Measurements from ENCODE around the gene MKNK2. TPM values are rescaled to one million over a fixed set of nuclear protein-coding genes. Genes with fewer than 3 reads are reported as not detected.

The MKNK2 gene
- total and polyA plus RNA-seq, 2 of the 13 experiments (the other 11 are each of a cell fraction or from before 2014, with no cell fraction given): 44.9 to 112 TPM

- H3K36me3 ChIP-seq (replicated peaks in 1 of 2; ENCODE audit: control insufficient read depth in 1 of 2, insufficient read depth in 2 of 2, low read length in 2 of 2): peaks cover 2 to 4% of the 10 kb centered on the region in 2 experiments; a peak in 3 of 5 replicates
Observed at GRCh38 chr19:2083174-2083854, 32.3 kb upstream of the MKNK2 start.

More at GRCh38 chr19:2083174-2083854, 32.3 kb upstream of the MKNK2 start:
- Histone ChIP-seq H3K4me1 (ENCODE audit: insufficient read depth, low read length) (peaks cover 38% of the 10 kb centered on the region), H3K9ac (ENCODE audit: insufficient read depth, low read depth, low read length) (no peak overlapping the region), H3K4me3 (replicated peaks in 1 of 3; ENCODE audit: insufficient read depth in 1 of 3, low read depth in 2 of 3, low read length in 3 of 3) (no peak overlapping the region), H4K20me1 (ENCODE audit: insufficient read depth, low read length) (no peaks in the 10 kb centered on the region), H3K27ac (ENCODE audit: extremely low read length, insufficient read depth, low read length) (no peak overlapping the region), H3K79me2 (ENCODE audit: insufficient read depth, low read length) (no peaks in the 10 kb centered on the region), H2AFZ (ENCODE audit: low read length) (no peak overlapping the region), H3K9me3 (ENCODE audit: low read length) (no peaks in the 10 kb centered on the region), H3K27me3 (ENCODE audit: control insufficient read depth in 1 of 2, insufficient read depth in 2 of 2, low read length in 2 of 2) (no peaks in the 10 kb centered on the region), H3K4me2 (ENCODE audit: low read depth, low read length) (no peak overlapping the region)
- no peak for TF ChIP-seq KDM4B (CRISPR knock-in tag; IDR thresholded peaks at IDR 0.05)
- no peak for TF ChIP-seq HMG20A (CRISPR knock-in tag; IDR thresholded peaks at IDR 0.05; ENCODE audit: borderline replicate concordance)
- no peak for TF ChIP-seq ZNF296 (CRISPR knock-in tag; conservative IDR thresholded peaks at IDR 0.05)
- no peak for TF ChIP-seq U2AF2 (IDR thresholded peaks at IDR 0.05; ENCODE audit: low read depth, low read length)
- no peak for TF ChIP-seq NCOA2 (CRISPR knock-in tag; IDR thresholded peaks at IDR 0.05)
- no peak for TF ChIP-seq MXD4 (CRISPR knock-in tag; IDR thresholded peaks at IDR 0.05)
- no peak for TF ChIP-seq ZBTB1 (CRISPR knock-in tag; IDR thresholded peaks at IDR 0.05; ENCODE audit: borderline replicate concordance)
- TF ChIP-seq RNF2 (conservative IDR thresholded peaks at IDR 0.05; ENCODE audit: low read depth): no peak
- no peak for TF ChIP-seq ZNF136 (CRISPR knock-in tag; IDR thresholded peaks at IDR 0.05; ENCODE audit: low read depth)
- no peak for TF ChIP-seq ZNF275 (CRISPR knock-in tag; IDR thresholded peaks at IDR 0.05; ENCODE audit: borderline replicate concordance)
- no peak for TF ChIP-seq MYNN (CRISPR knock-in tag; IDR thresholded peaks at IDR 0.05; ENCODE audit: low read depth)
- TF ChIP-seq ZNF589 (CRISPR knock-in tag; conservative IDR thresholded peaks at IDR 0.05): no peak
- no peak for TF ChIP-seq ARNT2 (CRISPR knock-in tag; IDR thresholded peaks at IDR 0.05; ENCODE audit: low read depth)
- TF ChIP-seq ZNF660 (CRISPR knock-in tag; IDR thresholded peaks at IDR 0.05; ENCODE audit: borderline replicate concordance, low read depth): no peak
- intact Hi-C loops (cut with micrococcal nuclease; ENCODE audit: unreplicated experiment) (no loop called here), in situ Hi-C loops (cut with HindIII; ENCODE audit: extremely low pct_ligation_motif_present, low pct_unique_long_range_greater_than_20kb) (no loop called here)
- FAIRE-seq (no peak), DNase-seq (ENCODE audit: low spot score) (no peak), ATAC-seq (no peak)
- POLR2A ChIA-PET: no interaction called here
- no TSS peak for BruUV-seq (replicated peaks)
- CTCF ChIA-PET (ENCODE audit: low intra/inter-chr PET ratio, low total read pairs): no interaction called here
- WGBS (ENCODE audit: low lambda C conversion rate): 98% methylated on average over 13 of the region's 20 CpGs

Data from HepG2 (cell line).